ENCODE data around the gene SKAP1.

GRCh38 chr17:48258331-48258730 lies 171.7 kb downstream of the SKAP1 start:
- TF ChIP-seq CTCF (conservative IDR thresholded peaks at IDR 0.05) (no peak), ZFX (IDR thresholded peaks at IDR 0.05) (no peak)

Measured in C4-2B (cell line).